ENCODE results near the gene PRPH2.

- no peak for TF ChIP-seq CTCF (IDR thresholded peaks at IDR 0.05; ENCODE audit: low read depth, low read length, poor library complexity, severe bottlenecking)
- TF ChIP-seq EZH2phosphoT487 (IDR thresholded peaks at IDR 0.05; ENCODE audit: borderline replicate concordance, low read length): no peak
Observed at GRCh38 chr6:42751055-42751454, 28.7 kb upstream of the PRPH2 start.
